ENCODE data around the gene CENPC.

DNA sequence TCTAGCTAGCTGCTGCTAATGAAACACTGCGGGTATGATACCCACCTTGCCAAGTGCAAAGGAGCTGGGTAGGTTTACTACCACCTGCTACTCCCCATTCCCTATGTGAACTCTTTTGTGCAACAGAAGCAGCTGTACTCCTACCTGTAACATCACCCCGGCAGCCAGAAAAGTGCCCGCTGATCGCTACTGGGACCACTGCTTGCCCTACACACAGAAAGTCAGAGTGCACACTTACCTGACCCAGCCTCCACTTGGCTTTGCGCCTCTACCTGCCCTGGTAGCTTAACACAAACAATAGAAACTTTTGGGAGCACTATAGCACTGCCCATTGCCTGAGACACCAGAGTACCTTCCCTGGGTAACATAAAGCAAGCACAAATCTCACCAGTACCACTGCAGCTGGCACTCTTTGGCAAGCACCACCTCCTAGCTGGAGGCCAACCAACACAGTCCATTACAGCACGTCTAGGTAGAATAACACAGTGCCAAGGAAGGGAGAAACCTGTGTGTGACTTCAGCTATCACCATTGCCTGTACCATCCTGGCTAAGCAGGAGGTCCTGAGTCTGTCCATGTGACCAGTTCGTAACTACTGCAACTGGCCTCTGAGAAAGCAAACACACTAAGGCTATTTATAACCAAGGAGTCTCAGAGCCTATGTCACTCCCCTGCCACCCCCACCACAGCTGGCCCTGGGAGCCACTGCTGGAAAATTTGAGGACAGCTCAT lies 80.1 kb downstream of the CENPC start:
- no peak for TF ChIP-seq FOXM1 (IDR thresholded peaks at IDR 0.05; ENCODE audit: borderline replicate concordance)
- TF ChIP-seq FOXK2 (IDR thresholded peaks at IDR 0.05) = no peak
- TF ChIP-seq FOXA1 (IDR thresholded peaks at IDR 0.05) = no peak
- TF ChIP-seq SP1 (IDR thresholded peaks at IDR 0.05) = no peak
- TF ChIP-seq, protein P1, sequence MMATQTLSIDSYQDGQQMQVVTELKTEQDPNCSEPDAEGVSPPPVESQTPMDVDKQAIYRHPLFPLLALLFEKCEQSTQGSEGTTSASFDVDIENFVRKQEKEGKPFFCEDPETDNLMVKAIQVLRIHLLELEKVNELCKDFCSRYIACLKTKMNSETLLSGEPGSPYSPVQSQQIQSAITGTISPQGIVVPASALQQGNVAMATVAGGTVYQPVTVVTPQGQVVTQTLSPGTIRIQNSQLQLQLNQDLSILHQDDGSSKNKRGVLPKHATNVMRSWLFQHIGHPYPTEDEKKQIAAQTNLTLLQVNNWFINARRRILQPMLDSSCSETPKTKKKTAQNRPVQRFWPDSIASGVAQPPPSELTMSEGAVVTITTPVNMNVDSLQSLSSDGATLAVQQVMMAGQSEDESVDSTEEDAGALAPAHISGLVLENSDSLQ (IDR thresholded peaks at IDR 0.05) = no peak
- no peak for TF ChIP-seq SUZ12 (IDR thresholded peaks at IDR 0.05)
- TF ChIP-seq LEF1 (IDR thresholded peaks at IDR 0.05; ENCODE audit: borderline replicate concordance) = no peak

Measured in HEK293T (cell line).